Stimulated activated CD8-positive, alpha-beta memory T cell treated with anti-CD3 and anti-CD28 coated beads, Interleukin-7, amount 100 ng/mL, for 48 hours (primary cell): ENCODE data around the gene PTPRQ.
"Not testable (repeated sequence)": the region's sequence is repeated elsewhere in the genome, so short reads cannot be mapped to it uniquely, and the experiment has no call there.

Experiments
- DNase-seq, 2 donors: peaks; one replicate each; pipeline ENCODE4 v3.0.0-alpha.2; 2020; ENCODE audit warnings: low read depth in 1 of 2; ENCODE audit errors: extremely low read depth in 1 of 2

Gene PTPRQ

DNA sequence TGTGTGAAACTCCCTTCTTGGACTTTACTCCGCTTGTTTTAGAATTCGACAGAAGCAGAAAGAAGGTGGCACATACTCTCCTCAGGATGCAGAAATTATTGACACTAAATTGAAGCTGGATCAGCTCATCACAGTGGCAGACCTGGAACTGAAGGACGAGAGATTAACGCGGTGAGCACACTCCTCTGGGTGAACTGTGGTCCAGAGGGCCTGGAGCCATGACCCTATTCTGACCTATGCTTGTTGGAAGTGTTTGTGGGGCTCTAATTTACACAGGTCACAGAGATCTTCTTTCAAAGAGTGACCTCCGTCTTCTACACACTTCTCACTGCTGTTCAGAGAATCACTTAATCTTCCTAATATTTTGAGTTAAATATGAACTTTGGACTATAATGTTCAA is 190.9 kb downstream of the PTPRQ start:
- no peak for DNase-seq

GRCh38 chr12:80636832-80637231 is 192.8 kb downstream of the PTPRQ start:
- DNase-seq: no peak

- no peak for DNase-seq
Measured at GRCh38 chr12:80641936-80642335, 197.9 kb downstream of the PTPRQ start.

GRCh38 chr12:80643961-80644360 is 199.9 kb downstream of the PTPRQ start:
- no peak for DNase-seq

GRCh38 chr12:80648881-80649280 is 204.8 kb downstream of the PTPRQ start:
- DNase-seq: no peak

DNA sequence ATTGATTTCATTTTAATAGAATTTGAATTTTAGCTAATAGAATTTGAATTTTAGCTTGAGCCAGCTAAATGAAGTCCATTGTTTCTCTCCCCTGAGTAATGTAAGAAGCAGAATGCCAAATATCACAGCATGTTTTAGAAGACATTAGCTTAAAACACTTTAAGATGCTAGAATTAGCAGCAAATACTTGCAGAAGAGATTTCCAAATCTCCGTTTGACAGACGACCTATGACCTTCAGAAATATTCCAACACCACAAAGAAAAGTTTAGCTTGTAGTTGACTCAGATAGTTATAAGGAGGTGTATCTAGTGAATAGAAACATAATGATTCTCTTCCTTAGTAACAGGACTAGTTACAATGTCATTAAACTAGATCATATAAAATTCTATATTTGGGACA is 211.7 kb downstream of the PTPRQ start:
- DNase-seq: no peak

DNA sequence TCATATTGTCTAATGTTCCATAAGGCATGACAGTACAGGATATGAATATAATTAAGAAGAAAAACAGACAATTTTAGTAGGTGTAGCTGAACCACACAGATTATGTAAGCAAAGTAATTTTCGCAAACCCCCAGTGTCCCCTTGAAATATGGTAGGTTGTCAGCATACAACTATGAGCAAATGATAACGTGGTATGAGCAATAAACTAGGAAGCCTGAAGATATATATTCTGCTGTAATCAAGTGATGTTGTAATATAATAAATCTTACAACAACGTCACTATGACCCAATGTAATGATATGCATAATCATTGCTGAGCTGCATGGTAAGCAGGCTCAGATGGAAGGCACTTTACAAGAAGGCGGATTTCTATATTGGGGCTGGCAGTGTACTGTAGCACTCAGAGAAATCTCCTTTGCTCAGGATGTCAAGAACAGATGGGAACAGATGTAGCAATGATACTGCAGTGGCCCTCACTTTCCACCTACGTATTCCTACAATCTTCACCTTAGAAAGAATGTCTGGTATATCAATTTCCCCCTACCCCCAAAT is 215.6 kb downstream of the PTPRQ start:
- no peak for DNase-seq

GRCh38 chr12:80662586-80662985 is 218.6 kb downstream of the PTPRQ start:
- no peak for DNase-seq

DNA sequence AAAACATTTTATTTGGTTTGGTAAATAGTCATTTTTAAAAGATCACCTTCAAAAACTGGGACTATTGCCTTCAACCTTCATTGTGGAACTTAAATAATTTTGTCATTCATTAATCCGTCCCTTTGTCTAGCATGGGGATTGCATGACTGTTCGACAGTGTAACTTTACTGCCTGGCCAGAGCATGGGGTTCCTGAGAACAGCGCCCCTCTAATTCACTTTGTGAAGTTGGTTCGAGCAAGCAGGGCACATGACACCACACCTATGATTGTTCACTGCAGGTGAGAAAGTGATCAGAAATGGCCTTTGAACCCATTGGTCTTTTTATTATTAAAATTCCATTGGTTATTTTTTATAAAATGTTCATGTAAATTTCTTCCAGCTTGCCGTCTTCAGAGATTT is 226.2 kb downstream of the PTPRQ start:
- DNase-seq: no peak

- DNase-seq: not testable (repeated sequence)
Measured at GRCh38 chr12:80676042-80676636, 232.1 kb downstream of the PTPRQ start.

- DNase-seq: no peak
Measured at GRCh38 chr12:80676856-80677255, 232.8 kb downstream of the PTPRQ start.

- DNase-seq: no peak
Measured at GRCh38 chr12:80677994-80678393, 234.0 kb downstream of the PTPRQ start.

DNA sequence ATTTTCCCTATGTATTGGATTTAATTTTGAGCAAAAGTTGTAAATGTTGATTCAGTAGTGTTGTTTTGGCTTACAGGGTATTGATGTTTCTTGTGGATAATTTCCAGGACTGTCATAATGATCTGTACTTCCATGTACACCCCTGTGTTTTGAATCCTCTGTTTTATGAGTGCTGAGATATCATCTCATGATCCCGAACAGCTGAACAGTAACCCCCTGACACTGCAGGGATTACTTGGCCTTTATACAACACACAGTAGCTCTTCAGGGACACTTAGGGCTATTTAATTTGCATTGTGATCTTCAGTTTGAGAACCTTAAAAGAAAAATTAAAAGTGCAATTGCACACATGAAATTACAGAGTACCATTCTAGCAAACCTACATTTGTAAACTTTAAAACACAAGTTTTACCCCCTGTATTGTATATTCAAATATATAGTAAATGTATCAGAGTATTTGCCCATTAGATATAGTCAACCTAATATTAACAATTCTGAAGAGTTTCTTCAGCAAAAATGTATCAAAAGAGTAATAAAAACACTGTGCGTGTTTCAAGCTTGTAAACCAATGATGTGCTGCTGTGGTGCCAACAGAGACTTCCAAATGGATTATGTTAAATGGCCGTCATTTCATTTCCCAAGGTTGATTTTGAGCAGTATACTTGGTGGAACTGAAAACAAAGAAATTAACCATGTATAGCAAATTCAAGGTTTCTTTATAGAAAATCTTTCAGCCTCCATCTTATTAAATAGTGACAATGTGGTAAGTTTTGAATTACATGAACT is 235.5 kb downstream of the PTPRQ start:
- DNase-seq: no peak

DNA sequence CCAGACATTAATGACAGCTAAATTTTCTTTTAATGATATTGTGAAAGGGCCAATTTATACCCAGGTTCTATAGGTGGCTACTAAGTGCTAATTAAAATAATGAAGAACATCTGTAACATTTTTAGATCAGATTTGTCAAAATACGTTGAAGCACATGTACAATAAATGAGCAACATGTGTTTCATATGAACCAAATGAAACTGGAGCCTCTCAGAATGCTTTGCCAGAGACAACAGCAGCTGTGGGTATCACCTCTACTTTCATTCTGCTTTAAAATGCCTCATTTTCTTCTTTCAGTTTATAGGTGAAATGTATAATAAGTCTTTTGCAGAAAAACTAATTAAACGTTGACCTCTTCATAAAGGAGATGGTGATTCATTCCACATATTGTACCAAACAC is 237.3 kb downstream of the PTPRQ start:
- DNase-seq: no peak

GRCh38 chr12:80681786-80682185 is 237.8 kb downstream of the PTPRQ start:
- DNase-seq: no peak

- DNase-seq: no peak
Measured at GRCh38 chr12:80684077-80684495, 240.1 kb downstream of the PTPRQ start.

DNA sequence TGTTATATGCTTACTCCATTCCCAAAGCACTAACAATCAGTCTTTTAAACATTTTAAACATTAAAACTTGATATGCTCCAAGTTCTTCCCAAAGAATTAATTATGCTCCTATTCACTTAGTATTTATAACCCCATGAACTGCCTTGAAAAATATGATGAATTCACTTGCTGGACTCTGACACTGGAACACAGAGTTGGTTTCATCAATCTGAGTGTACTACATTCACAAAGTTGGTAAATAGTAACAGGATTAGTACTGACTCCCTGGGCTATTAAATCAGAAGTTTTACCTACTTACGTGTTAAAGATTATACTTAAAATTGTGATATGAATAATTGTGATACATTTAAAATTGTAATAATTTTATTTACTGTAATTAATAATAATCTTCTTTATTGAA is 246.1 kb downstream of the PTPRQ start:
- DNase-seq: no peak

DNA sequence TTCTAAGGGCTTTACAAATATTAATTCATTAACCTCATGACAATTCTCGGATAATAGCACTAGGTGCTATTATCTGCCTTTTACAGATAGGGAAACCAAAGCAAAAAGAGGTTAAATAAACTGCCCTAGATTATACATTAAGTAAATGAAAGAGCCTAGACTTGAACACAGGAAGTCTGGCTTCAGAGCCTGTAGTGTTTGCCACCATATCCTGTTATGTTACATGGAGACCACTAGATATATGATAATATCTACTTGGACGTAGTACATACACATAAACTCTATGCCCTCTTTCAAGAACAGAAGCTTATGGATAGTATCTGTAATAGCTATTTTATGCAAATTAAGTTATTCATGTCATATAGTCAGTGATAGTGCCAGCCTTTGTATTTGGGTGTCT is 246.5 kb downstream of the PTPRQ start:
- DNase-seq: no peak

DNA sequence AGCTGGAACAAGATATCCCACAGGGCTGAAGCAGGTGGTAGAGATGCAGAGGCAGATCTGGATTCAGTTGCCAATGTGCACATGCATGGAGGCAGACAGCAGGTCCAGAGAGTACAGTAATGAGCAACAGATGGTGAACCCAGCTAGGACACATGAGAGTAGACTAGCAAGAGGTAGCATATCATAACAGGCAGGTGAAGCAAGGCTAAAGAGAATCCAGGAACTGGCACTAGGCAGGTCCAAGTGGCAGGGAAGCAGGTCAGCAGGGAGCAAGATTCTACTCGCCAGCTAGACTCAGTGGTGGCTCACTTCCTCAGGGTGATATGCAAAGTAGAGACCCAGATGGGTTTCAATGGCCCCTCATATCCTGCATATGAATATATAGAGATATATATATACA is 248.1 kb downstream of the PTPRQ start:
- DNase-seq: no peak

- DNase-seq: no peak
Measured at GRCh38 chr12:80697270-80697887, 253.3 kb downstream of the PTPRQ start.

DNA sequence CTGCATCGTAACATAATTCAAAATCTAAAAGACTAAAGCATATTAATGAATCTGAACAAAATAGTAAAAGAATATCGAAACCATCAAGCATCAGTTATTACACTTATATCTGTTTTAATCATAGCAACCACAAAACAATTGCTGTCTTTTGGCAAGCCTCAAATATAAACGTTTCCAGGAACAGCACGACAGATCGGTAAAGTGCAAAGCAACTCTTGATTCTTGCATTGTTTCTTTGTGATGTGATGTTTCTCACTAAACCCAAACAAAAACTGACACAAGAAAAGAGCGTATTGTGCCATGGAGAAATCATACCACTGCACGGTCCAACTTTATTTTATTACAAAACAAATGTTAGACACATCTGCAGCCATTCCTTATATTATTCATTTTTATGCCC is 254.2 kb downstream of the PTPRQ start:
- DNase-seq: no peak
